GM20431 (cell line): ENCODE results near the gene USP5.
"Not testable (repeated sequence)": the region's sequence is repeated elsewhere in the genome, so short reads cannot be mapped to it uniquely, and the experiment has no call there.

Experiments used
- in situ Hi-C: fragments of 300-500 bp; cut with MseI, MboI; formaldehyde crosslinking; loops from one replicate; pipeline ENCODE4 v1.15.0; 2020; ENCODE audit warnings: low sequenced_read_pairs; ENCODE audit not compliant: unreplicated experiment

The USP5 gene

DNA sequence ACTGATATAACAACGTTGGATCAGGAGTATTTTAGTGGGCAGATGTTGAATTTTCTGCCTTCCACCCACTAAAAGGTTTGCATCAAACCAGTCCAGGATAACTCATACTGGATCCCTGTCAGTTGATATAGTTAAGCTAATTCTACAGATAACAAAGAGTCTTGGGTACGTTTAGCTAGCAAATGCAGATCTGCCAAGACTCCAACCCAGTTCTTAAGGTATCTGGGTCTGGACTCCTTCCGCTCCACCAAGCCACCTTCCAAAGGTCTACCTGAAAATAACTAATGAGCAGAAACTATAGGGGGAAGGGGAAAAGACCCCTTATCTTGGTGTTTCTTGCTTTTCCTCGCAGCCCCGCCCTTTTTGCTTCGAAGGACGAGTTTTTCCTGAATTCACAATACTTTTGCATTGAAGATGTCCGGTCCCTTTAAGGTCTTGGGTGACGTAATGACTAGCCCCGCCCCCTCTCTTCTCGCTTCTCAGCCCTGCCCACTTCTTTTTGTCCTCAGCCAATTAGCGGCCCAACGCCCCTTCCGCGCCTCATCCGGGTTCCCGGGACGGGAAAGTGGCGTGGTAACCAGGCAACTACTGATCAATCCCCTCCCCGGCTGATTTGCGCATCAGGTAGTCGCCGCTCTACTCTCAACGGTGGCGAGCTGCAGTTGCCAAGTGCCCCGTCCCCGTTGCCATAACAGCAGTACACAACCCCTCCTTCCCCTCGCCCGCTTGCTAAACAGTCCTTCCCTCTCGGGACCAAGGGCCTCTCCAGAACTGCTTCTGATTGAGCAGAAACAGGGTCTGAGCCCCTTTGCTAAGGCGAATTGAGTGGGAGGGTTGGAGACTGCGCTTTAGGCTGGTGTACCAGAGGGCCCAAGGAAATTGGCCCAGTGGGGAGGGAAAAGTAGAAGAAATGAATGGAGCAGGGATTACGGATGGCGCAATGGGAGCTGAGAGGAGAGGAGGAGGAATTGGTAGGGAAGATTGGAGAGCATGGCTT, 52.6 kb downstream of the USP5 start, which contains the start of gene LRRC23:
LRRC23 (plus strand) TSS at position 543 of the 997 bp plus-strand sequence. CDS start 812 bp downstream, outside the sequence.
- in situ Hi-C loops = no loop called here

DNA sequence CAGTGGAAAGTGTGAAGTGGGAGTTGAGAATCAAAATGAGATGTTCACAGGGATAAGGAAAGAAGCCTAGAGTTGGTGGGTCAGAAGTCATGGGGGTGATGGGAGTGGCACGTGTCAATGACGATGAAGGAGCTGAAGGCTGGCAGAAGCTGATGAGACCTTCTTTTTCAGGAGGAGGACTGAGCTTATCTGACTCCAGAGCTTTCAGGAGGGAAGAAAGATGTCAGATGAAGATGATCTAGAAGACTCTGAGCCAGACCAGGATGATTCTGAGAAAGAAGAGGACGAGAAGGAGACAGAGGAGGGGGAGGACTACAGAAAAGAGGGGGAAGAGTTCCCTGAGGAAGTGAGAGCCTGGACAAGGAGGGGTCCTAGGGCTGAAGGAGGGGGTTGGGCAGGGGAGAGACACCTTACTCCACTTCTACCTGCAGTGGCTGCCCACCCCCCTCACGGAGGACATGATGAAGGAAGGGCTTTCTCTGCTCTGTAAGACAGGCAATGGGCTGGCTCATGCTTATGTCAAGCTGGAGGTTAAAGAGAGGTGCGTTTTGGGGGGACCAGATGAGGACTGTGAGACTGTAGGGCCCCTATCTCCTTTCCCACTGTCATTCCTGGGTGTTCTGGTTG, 53.6 kb downstream of the USP5 start:
- in situ Hi-C loops = no loop called here

GRCh38 chr12:6908141-6908540, 56.2 kb downstream of the USP5 start:
- in situ Hi-C loops = not testable (repeated sequence)

- in situ Hi-C loops = no loop called here
Observed at GRCh38 chr12:6909421-6910145, 57.6 kb downstream of the USP5 start.

DNA sequence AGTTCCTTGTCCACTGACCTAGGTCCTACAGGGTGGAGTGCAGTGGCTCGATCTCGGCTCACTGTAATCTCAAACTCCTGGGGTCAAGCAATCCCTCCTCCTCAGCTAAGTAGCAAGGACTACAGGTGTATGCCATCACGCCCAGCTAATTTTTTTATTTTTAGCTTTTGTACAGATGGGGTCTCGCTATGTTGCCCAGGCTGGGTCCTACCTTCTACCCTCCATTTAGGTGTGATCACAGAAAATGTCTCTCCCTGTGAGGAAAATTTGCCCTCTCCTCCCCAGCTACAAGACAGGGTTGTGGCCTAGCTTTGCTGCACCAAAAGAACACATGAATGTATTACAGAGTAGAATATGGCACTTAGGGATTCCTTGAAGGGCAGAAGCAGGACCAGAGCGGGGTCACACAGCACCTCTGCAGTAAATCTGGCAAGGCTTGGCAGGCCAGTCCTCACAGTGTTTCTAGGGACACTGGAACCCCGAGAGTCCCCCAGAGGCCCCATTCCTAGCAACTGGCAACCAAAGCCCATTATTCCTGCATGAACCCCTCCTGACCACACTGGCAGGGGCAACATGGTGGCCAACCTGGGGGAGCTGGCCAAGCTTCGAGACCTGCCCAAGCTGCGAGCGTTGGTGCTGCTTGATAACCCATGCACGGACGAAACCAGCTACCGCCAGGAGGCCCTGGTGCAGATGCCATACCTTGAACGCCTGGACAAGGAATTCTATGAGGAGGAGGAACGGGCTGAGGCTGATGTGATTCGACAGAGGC, 60.4 kb downstream of the USP5 start:
- in situ Hi-C loops = no loop called here

- in situ Hi-C loops = no loop called here
Observed at GRCh38 chr12:6914246-6914946, 62.4 kb downstream of the USP5 start, which contains the start of gene ENO2. Gene ENO2 (plus strand): TSS chr12:6914580. CDS start chr12:6915833, 1,253 bp downstream.

DNA sequence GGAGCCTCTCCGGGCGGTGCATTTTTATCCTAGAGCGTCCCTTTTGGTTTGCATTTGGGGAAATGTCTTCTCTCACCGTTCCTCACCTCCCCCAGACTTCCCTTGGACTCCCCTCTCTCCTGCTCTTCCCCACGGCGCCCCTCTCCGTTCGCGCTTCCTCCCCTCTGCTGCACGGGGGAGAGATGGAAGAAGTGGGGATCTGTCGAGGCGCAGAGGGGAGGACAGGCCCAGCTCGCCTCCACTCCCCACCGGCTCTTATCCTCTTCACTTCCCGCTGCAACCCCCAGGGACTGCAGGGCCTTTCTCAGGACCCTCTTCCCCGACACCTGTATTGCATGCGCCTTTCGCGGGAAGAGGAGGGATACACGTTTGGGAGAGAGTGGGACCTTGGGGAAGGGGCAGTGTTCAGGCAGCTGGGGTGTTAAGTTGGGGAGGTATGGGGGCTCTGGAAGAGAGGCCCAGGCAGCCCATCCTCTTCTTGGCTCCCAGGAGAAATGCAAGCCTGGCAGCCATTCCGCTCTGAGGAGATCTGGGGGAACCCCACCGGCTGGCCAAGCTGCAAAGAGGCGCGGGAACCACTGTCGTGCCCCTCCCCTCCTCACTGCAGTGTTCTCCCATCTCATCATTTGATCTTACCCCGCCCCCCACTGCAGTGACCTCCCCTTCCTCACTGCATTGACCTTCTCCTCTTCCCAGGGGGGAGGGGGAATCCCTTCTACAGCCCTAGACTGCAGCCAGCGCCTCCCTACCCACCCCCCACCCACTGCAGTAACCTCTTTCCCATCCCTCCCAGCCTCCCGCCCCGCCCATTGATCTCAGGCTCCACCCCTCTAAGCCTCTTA, 63.2 kb downstream of the USP5 start:
- in situ Hi-C loops = no loop called here

- in situ Hi-C loops = no loop called here
Observed at GRCh38 chr12:6915789-6916285, 63.9 kb downstream of the USP5 start.
